GM19240 (cell line): Measurements from ENCODE around the gene SH3BP5L.

ENCODE experiments used
- DNase-seq: peaks from one replicate; pipeline ENCODE4 v3.0.0; 2011; ENCODE audit warnings: low spot score; ENCODE audit not compliant: insufficient read length

The SH3BP5L gene

GRCh38 chr1:248851390-248851789, 25.7 kb upstream of the SH3BP5L start:
- no peak for DNase-seq

DNA sequence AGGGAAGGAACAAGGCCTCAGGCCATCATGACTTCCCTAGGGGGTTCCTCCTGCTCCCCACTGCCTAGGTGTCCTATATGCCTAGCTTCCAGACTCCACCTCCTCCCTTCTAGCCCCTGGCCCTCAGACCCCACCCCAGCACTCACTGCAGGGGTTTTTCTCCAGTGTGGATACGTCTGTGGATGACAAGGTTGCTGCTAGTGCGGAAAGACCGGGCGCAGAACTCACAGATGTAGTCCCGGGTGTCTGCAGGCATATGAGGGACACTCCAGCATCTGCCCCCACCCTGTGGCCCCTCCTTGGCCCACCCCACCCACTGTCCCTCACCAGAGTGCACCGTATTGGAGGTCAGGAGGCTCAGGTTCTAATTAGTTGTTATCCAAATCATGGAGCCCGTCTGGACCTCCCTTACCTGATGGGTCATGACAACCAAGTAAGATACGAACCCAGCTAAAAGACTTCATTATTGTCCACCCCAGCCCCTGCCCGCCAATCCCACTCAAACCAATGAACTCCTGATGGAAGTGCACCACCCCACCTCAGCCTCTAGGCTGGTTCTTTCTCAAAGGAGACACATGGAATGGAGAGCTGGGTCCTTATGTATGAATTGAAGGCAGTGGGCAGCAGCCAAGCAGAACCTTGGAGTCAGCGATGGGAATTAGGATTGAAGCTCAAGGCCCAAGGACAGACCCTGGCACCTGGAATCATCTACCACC, 25.0 kb upstream of the SH3BP5L start:
- DNase-seq = no peak

DNA sequence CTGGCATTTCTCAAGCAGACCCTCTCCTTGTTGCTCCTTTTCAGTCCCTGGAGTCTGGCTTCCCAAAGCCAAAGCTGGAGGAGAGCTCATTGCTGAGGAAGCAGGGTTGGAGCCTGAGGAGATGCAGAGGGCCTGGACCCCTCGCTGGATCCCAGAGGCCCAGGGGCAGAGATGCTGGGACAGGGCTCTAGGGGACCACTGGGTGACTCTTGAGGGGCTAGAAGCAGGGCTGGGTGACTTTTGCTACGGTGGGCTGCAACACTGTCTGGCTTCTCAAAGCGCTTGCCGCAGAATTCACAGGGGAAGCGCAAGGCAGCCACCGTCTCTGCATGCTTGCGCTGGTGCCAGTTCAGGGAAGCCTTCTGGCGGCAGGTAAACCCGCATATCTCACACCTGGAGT, 24.4 kb upstream of the SH3BP5L start:
- no peak for DNase-seq

DNA sequence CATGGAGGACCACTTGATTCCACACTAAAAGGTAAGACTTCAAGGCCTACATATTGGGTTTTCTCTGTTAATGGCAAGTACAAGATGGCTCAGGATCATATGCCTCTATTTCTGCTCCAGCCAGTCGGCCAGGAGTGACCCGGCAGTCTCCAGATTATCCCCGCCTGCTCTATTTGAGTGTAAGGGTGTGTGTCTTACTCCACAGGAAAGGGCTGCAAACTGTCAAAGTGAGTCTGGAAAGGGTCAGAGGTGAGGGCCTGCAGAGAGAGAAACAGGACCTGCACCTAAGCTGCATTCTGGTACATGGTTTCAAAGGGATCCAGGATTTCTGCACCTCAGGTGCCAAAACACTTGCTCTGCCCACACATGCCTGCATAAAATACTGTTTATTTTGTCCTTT, 23.9 kb upstream of the SH3BP5L start:
- no peak for DNase-seq

- DNase-seq = no peak
Observed at GRCh38 chr1:248849152-248849551, 23.4 kb upstream of the SH3BP5L start.

GRCh38 chr1:248848602-248849001, 22.9 kb upstream of the SH3BP5L start:
- no peak for DNase-seq

- no peak for DNase-seq
Observed at GRCh38 chr1:248847956-248848561, 22.3 kb upstream of the SH3BP5L start.

DNA sequence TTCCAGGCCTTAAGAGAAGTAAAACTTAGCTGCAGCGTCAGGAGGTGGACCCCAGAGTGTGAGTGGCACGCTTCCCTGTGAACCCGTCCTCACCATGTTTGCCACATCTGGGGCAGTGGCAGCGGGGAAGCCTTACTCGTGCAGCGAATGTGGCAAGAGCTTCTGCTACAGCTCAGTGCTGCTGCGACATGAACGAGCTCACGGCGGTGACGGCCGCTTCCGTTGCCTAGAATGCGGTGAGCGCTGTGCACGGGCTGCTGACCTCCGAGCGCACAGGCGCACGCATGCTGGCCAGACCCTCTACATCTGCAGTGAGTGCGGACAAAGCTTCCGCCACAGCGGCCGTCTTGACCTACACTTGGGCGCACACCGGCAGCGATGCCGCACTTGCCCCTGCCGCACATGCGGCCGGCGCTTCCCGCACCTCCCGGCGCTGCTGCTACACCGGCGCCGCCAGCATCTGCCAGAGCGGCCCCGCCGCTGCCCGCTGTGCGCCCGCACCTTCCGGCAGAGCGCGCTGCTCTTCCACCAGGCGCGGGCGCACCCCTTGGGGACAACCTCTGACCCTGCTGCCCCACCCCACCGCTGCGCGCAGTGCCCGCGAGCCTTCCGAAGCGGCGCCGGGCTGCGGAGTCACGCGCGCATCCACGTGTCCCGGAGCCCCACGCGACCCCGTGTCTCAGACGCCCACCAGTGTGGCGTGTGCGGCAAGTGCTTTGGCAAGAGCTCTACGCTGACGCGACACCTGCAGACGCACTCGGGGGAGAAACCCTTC, 21.7 kb upstream of the SH3BP5L start:
- no peak for DNase-seq

DNA sequence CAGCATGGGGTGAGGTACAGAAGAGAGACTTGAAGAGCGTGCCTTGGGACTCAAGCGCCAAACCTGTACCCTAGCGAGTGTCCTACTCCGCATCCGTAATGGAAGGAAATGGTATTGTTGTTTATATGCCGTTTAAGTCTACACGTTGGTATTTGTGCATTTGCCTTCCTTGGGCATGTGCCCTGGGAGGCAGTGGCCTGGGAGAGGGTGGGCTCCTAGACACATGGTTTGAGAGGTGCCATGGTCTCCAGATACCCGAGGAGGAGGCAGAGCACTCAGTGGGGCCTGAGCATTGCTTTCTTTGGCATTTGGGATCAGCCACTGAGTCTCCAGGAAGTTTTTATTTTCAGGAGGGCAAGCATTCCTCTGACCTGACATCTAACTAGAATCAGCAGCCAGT, 18.8 kb upstream of the SH3BP5L start:
- DNase-seq = no peak

DNA sequence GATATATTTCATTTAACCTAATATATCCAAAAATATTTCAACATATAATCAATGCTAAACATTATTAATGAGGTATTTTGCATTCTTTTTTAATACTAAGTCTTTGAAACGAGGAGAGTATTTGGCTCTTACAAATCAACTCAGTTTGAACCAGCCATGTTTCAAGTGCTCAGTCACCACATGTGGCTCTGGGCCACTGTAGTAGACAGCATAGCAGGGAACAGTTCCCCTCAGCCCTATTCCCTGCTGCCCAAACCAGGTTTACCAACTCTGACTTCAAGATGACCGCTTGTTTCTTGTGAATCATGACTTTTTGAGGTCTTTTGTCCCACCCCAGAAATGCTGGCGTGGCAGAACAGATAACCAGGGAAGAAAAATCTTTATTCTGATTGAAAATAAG, 18.0 kb upstream of the SH3BP5L start:
- DNase-seq = no peak

DNA sequence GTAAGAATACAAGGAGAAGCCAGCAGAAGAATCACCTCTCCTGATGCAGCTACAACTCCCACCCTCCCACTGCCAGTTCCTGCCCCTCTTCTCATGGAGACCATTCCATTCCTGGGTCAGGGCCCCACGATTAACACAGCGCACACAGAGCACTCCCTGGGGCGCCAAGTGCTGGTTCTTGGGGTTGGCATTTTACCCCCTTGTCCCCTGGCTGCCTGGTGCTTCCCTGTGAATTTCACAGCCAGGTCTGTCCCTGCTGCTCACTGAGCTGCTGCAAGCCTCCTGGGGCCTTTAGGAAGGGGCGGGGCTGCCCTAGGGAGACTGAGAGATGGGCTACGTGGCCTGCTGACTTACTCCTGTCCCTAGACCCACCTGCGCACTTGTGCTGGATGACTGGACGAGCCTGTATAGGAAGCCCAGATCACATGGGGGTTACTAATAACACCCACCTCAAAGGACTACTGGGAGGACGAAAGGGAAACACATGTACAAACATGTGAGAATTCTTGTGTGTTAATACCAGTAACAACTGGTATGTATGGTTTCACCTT, 17.1 kb upstream of the SH3BP5L start:
- DNase-seq = no peak

GRCh38 chr1:248841702-248842395, 16.1 kb upstream of the SH3BP5L start:
- no peak for DNase-seq

- no peak for DNase-seq
Observed at GRCh38 chr1:248840946-248841345, 15.2 kb upstream of the SH3BP5L start.

DNA sequence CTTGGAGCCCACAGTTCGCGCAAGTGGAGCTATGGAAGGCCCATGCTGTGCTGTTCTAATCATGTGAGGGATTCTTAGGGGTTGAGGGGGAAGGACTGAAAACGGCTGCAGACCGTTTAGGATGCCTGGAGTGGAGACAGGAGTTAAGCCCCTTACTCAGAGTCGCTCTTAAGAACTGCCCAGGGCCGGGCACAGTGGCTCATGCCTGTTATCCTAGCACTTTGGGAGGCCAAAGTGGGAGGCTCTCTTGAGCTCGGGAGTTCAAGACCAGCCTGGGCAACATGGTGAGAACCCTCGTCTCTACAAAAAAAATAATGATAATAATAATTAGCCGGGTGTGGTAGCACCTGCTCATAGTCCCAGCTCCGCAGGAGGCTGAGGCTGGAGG, 13.4 kb upstream of the SH3BP5L start:
- DNase-seq = no peak

- peak; percentile 71 for DNase-seq
Observed at GRCh38 chr1:248838357-248839167, 12.8 kb upstream of the SH3BP5L start.

GRCh38 chr1:248837781-248838356, 12.2 kb upstream of the SH3BP5L start, which contains the start of gene ZNF672:
TSS of gene ZNF672 (plus strand) at chr1:248838224. CDS start at chr1:248847275, 9,051 bp downstream.
- peak; percentile 93 for DNase-seq

DNA sequence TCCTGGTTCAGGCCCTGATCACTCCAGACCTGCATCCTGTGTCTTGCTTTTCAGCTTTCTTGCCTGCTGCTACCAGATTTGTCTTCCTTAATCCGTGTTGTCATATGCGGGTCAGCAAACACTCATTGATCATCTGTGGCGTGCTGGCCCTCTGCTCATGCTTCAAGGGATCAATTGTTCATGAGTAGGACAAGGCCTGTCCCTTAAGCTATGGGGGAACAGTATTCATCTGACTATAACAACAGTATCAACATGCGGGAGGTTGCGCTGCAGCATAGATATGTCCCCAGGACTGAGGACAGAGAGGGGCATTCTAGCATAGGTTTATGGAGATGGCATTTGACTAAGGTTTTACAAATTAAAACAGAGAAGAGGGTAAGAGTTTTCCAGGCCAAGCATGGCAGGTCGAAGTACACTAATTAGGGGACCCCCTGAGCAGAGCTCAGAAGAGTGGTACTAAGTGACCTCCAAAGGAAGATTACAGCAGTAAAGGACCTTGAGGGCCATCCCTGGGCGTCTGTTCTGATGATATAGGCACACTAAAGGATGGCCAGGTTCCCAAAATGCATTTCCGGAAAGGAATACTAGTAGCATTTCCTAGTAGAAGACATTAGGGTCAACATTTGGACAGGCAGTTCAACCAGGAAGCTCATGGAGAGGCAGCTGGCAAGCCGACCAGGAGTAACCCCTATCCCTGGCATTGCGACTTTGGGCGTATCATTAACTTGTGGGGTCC, 11.5 kb upstream of the SH3BP5L start:
- no peak for DNase-seq

DNA sequence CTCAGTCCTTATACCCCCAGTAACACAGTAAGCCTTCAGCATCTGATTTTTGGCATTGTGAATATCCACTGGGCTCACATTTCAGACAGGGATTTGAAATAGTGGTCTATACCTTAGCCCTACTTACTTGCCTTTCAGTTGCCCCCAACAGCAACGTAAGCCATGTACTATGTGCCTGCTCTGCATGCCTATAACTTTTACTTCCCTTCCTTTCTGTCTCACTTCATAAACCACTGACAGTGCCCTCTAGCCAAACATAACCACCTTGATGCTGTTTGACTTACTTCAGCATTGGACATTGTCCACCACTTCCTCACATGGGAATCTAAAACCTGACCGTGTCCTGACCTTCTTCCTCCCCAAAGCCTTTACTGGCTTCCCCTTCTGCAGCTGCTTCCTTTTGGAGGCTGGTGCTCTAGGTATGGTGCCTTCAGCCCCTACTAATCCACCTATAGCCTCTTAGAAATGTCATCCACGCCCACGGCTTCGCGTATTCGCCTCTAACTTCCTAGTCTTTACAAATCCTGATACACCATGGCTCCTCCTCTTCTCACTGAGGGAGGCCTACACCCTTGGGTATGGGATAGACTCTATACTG, 8.7 kb upstream of the SH3BP5L start:
- no peak for DNase-seq

DNA sequence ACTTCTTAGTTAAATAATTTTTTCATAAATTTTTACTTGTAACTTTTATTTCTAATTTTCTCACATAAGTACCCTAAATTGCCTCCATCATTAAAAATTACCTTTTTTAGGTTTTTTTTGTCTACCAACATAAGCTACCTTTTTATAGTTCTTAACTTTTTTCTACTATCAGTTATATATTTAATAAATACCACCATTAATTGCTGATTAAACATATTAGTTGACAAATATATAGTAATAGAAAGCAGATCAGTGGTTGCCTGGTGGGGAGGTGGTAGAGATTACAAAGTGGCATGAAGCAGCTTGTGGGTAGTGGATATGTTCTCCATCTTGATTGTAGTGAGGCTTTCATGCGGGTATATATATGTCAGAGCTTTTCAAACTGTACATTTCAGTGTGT, 6.1 kb upstream of the SH3BP5L start:
- no peak for DNase-seq
